ENCODE measurements around the gene DYNC1I1.

GRCh38 chr7:95874129-95874528 lies 101.8 kb downstream of the DYNC1I1 start:
- no peak for TF ChIP-seq ZNF333 (CRISPR knock-in tag; IDR thresholded peaks at IDR 0.05; ENCODE audit: borderline replicate concordance)
- no peak for TF ChIP-seq BATF2 (CRISPR knock-in tag; IDR thresholded peaks at IDR 0.05)
- no peak for TF ChIP-seq CTCF (CRISPR knock-in tag; IDR thresholded peaks at IDR 0.05)

Measured in HepG2 (cell line).